T-helper 1 cell treated with Interleukin-12 subunit alpha and Interleukin-12 subunit beta and Interleukin-4 antibody, amounts not matched to agents 30 μg/mL and 1 μg/mL, for 36 hours (primary cell): ENCODE data around the gene PIKFYVE.
"Not testable (repeated sequence)": the region's sequence is repeated elsewhere in the genome, so short reads cannot be mapped to it uniquely, and the experiment has no call there.

Source experiments
- H3K27ac Mint-ChIP-seq: one replicate; pipeline ENCODE4 v1.8.0; 2021; ENCODE audit warnings: mild to moderate bottlenecking, mixed read lengths
- H3K27me3 Mint-ChIP-seq: one replicate; pipeline ENCODE4 v1.8.0; 2021; ENCODE audit warnings: low read depth, mixed read lengths
- H3K36me3 Mint-ChIP-seq: one replicate; pipeline ENCODE4 v1.8.0; 2021; ENCODE audit warnings: low read depth, mixed read lengths
- H3K4me1 Mint-ChIP-seq: one replicate; pipeline ENCODE4 v1.8.0; 2021; ENCODE audit warnings: low read depth, mixed read lengths
- H3K4me3 Mint-ChIP-seq: one replicate; pipeline ENCODE4 v1.8.0; 2021; ENCODE audit warnings: mild to moderate bottlenecking, moderate library complexity, mixed read lengths
- H3K9me3 Mint-ChIP-seq: one replicate; pipeline ENCODE4 v1.8.0; 2021; ENCODE audit warnings: mixed read lengths

Gene PIKFYVE

DNA sequence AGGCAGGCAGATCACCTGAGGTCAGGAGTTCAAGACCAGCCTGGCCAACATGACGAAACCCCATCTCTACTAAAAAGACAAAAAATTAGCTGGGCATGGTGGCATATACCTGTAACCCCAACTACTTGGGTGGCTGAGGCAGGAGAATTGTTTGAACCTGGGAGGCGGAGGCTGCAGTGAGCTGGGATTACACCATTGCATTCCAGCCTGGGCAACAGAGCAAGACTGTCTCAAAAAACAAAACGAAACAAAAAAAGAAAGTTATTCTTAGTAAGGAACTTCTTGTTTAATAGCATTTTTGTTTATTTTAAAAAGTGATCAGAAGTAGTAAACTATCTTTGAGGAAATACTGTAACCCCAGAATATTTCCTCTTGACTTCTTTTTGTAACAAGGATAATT lies 90.4 kb downstream of the PIKFYVE start:
- H3K27ac Mint-ChIP-seq, result not testable (repeated sequence)

GRCh38 chr2:208356846-208357574 lies 91.0 kb downstream of the PIKFYVE start:
- no peaks in the 10 kb centered on the region for H3K9me3 Mint-ChIP-seq
- no peak overlapping the region for H3K27ac Mint-ChIP-seq
- peaks cover 4% of the 10 kb centered on the region for H3K4me1 Mint-ChIP-seq
- no peaks in the 10 kb centered on the region for H3K27me3 Mint-ChIP-seq
- no peak overlapping the region for H3K4me3 Mint-ChIP-seq
- H3K36me3 Mint-ChIP-seq, result peaks cover 34% of the 10 kb centered on the region

More for the DNA sequence above, 90.4 kb downstream of the PIKFYVE start:
- H3K9me3 Mint-ChIP-seq, H3K4me1 Mint-ChIP-seq, H3K27me3 Mint-ChIP-seq, H3K4me3 Mint-ChIP-seq: not testable (repeated sequence)
- H3K36me3 Mint-ChIP-seq, result peaks cover 40% of the 10 kb centered on the region

DNA sequence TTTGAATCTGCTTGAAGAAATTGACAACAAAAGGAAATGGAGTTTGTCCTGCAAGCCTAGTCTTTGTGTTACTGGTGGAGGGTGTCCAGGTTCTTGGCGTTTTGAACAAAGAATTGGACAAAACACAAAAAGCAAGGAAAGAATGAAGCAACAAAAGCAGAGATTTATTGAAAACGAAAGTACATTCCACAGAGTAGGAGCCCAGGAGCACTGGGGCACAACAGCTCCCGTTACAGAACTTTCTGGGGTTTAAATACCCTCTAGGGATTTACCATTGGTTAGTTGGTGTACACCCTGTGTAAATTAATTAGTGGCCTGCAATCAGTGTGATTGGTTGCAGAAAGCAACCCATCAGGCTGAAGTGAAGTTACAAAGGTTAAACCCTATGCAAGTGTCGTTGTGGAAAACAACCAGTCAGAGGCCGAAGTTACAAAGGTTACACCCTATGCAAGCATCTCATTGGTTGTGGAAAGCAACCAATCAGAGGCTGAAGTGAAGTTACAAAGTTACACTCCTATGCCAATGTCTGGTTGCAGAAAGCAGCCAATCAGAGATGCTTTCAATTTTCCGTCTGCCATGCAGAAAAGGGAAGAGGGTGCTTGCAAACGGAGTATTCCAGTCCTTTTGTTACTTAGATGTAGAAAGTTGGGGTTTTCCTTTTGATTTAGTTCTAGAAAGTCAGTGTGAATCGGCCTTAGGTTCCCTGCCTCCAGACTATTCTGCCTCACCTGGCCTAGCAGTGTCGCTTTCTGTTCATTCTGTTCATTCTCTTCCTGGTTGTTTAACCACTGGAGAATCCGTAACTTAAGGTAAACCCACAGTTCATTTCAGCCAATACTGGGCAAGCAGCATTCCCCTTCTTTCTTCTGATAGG lies 92.9 kb downstream of the PIKFYVE start:
- H3K27ac Mint-ChIP-seq, result peak overlapping the region; percentile 35
- H3K36me3 Mint-ChIP-seq, result peaks cover 20% of the 10 kb centered on the region
- peaks cover 4% of the 10 kb centered on the region for H3K4me1 Mint-ChIP-seq
- no peak overlapping the region for H3K4me3 Mint-ChIP-seq
- no peaks in the 10 kb centered on the region for H3K27me3 Mint-ChIP-seq
- H3K9me3 Mint-ChIP-seq, result no peaks in the 10 kb centered on the region

- H3K4me1 Mint-ChIP-seq, result peaks cover 4% of the 10 kb centered on the region
- H3K9me3 Mint-ChIP-seq, result no peaks in the 10 kb centered on the region
- no peak overlapping the region for H3K4me3 Mint-ChIP-seq
- no peaks in the 10 kb centered on the region for H3K27me3 Mint-ChIP-seq
- H3K27ac Mint-ChIP-seq, result no peak overlapping the region
- H3K36me3 Mint-ChIP-seq, result peaks cover 14% of the 10 kb centered on the region
These were observed 93.6 kb downstream of the PIKFYVE start for GRCh38 chr2:208359632-208359986.

DNA sequence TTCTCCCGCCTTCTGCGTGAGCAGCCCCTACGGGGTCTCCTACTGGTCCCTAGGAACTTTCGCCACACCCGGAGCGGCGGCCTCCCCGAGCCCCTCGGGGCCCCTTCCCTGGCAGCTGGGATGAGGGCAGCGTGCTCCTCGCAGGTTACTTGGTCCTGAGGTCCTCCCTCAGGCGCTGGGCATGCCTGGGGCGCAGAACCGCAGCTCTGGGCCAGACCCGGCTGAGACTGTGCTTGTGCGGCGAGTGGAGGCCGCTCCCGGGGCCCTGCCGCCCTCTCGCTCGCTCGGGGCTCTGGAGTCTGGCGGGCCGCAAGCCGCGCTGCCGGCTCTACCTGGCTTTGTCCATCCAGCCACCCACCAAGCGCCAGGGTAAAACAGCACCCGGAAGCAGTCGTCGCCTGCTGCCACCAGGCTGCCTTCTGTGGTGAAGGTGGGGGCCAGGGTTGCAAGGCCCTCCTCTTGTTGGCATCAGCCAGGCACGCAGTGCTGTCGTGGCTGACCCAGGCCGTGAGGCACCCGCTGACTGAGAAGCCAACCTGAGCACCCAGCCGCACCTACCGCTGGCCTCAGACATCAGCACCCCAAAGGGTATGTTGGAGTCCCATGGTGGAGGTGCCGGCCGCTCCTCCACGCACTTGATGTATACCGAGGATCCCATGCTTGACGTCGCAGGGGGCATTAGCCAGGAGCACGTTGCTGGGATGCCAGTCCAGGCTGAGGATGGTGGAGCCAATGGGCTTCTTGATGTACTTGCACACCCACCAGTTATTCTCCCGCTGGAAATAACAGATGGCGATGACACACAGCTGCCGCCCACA lies 94.4 kb downstream of the PIKFYVE start:
- Mint-ChIP-seq H3K27me3 (peaks cover 5% of the 10 kb centered on the region), H3K27ac (no peak overlapping the region), H3K4me1 (peaks cover 4% of the 10 kb centered on the region), H3K36me3 (peaks cover 11% of the 10 kb centered on the region), H3K4me3 (no peak overlapping the region), H3K9me3 (peaks cover 6% of the 10 kb centered on the region)

DNA sequence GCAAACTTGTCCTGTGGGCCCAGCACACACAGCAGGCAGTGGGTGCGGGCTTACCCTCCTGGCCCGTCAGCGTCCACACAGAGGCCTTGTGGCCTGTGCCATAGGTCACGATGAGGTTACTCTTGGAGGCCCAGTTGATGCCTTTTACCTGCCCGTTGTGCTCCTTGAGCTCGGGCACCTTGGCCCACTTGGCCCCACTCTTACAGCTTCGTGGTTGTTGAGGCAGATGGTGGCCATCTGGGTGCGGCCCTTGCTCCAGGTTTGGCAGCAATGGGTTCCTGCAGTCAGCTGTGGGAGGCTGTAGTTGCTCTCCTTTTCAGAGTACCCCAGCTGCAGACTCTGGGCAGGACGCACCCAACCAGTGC lies 95.0 kb downstream of the PIKFYVE start:
- Mint-ChIP-seq H3K9me3 (peaks cover 6% of the 10 kb centered on the region), H3K4me3 (no peak overlapping the region), H3K27me3 (peaks cover 5% of the 10 kb centered on the region), H3K4me1 (peaks cover 4% of the 10 kb centered on the region), H3K27ac (no peak overlapping the region), H3K36me3 (peaks cover 10% of the 10 kb centered on the region)

DNA sequence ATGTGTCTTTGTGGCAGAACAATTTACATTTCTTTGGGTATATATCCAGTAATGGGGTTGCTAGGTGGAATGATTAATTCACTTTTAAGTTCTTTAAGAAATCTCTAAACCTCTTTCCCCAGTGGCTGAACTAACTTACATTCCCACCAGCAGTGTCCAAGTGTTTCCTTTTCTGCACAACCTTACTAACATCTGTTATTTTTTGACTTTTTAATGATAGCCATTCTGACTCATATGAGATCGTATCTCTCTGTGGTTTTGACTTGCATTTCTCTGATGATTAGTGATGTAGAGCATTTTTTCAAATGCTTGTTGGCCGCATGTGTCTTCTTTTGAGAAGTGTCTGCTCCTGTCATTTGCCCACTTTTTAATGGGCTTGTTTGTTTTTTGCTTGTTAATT lies 97.4 kb downstream of the PIKFYVE start:
- H3K36me3 Mint-ChIP-seq, result peaks cover 10% of the 10 kb centered on the region
- no peak overlapping the region for H3K4me3 Mint-ChIP-seq
- peaks cover 6% of the 10 kb centered on the region for H3K9me3 Mint-ChIP-seq
- H3K27me3 Mint-ChIP-seq, result peaks cover 14% of the 10 kb centered on the region
- peaks cover 4% of the 10 kb centered on the region for H3K4me1 Mint-ChIP-seq
- no peak overlapping the region for H3K27ac Mint-ChIP-seq

DNA sequence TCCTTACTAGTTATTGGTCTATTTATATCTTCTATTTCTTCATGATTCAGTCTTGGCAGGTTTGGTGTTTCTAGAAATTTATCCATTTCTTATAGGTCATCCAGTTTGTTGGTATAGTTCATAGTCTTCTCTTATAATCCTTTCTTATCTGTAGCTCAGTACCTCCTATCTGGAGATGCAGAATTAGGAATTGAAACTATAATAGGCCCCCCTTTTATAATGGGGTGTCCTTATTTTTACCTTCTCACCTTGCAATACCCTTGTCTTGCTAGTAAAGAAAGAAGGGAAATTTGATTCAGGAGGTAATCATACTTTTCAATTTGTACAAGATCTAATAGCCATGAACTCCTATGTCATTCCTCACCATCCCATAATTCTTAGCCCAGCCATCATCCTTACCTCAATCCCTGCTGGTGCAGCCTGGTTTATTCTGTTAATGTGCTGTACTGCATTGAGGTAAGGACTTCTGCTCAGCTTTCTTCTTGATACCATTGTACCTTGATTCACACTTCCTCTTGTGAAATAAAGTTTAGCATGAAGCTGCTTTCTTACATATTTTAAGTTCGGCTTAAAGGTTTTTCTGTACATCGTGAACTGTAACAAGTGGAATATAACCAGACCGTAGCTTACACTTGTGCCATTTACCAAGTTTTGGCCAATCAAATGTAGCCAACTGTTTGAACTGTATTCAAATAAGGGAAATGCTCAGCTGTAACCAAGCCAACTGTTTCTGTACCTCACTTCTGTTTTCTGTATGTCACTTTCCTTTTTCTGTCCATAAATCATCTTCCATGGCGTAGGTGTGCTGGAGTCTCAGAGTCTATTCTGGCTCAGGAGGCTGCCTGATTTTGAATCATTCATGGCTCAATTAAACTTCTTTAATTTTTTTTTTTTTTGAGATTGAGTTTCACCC lies 100.4 kb downstream of the PIKFYVE start:
- H3K4me1 Mint-ChIP-seq, result no peaks in the 10 kb centered on the region
- H3K9me3 Mint-ChIP-seq, result peaks cover 6% of the 10 kb centered on the region
- peaks cover 16% of the 10 kb centered on the region for H3K27me3 Mint-ChIP-seq
- H3K27ac Mint-ChIP-seq, result no peak overlapping the region
- H3K4me3 Mint-ChIP-seq, result no peak overlapping the region
- H3K36me3 Mint-ChIP-seq, result peaks cover 4% of the 10 kb centered on the region

DNA sequence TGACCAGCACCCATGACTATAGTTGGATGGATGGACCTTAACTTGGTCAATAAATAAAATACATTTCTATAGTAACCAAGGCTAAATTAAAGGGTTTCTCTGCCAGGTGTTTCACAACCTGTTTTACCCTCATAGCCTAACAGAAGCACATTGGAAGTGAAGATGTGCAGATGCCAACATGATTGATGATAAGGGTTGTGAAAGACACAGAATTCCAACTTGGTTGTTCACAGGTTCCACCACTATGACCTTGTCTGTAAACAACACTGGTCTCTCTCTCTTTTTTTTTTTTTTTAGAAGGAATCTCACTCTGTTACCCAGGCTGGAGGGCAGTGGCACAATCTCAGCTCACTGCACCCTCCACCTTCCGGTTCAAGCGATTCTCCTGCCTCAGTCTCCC lies 103.0 kb downstream of the PIKFYVE start:
- Mint-ChIP-seq H3K9me3 (peaks cover 6% of the 10 kb centered on the region), H3K36me3 (peaks cover 4% of the 10 kb centered on the region), H3K27ac (no peak overlapping the region), H3K27me3 (peaks cover 18% of the 10 kb centered on the region), H3K4me1 (no peaks in the 10 kb centered on the region), H3K4me3 (no peak overlapping the region)

DNA sequence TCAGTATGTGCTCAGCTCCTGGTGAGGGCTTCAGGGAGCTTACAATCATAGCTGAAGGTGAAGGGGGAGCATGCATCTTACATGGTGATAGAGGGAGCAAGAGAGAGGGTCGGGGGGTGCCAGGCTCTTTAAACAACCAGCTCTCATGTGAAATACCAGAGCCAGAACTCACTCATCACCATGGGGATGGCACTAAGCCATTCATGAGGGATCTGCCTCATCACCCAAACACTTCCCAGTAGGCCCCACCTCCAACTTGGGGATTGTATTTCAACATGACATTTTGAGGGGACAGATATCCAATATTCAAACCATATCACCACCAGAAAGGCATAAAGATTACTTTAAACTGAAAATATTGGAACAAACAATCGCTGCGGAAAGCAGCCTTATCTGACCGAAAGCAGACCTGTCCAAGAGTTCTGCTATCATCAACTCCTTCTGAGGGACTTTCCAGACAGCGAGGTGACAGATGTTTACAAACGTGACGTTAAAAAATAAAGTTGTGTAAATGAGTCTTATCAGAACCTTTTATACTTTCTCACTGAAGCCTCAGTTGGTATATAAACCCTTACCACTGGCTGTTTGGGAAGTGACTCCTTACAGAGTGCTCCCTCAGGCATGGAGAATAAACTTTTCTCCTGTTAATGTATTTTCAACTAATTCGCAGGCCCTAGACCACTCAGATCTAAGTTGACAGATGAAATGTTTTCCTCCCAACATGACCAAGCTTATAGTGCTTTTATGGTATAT lies 105.0 kb downstream of the PIKFYVE start:
- H3K27ac Mint-ChIP-seq, result no peak overlapping the region
- no peak overlapping the region for H3K4me3 Mint-ChIP-seq
- H3K36me3 Mint-ChIP-seq, result no peaks in the 10 kb centered on the region
- peaks cover 21% of the 10 kb centered on the region for H3K27me3 Mint-ChIP-seq
- no peaks in the 10 kb centered on the region for H3K9me3 Mint-ChIP-seq
- no peaks in the 10 kb centered on the region for H3K4me1 Mint-ChIP-seq

DNA sequence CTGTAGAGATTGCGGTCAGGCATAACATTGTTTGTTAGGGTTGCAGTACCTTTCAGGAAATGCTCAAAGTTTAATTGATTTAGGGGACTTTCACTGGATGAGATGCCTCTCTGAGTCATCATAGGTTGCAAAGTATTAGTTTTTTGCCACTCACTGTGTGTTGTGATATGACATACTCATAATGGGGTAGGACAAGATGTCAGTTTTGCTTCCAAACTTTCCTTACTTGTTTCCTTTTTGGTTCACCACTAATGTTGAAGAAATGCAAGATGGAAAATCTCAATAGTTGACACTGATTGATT lies 105.5 kb downstream of the PIKFYVE start:
- Mint-ChIP-seq H3K27me3 (peaks cover 21% of the 10 kb centered on the region), H3K4me1 (no peaks in the 10 kb centered on the region), H3K4me3 (no peak overlapping the region), H3K36me3 (no peaks in the 10 kb centered on the region), H3K9me3 (no peaks in the 10 kb centered on the region), H3K27ac (no peak overlapping the region)

GRCh38 chr2:208373460-208374089 lies 107.5 kb downstream of the PIKFYVE start:
- H3K4me1 Mint-ChIP-seq, result no peaks in the 10 kb centered on the region
- no peak overlapping the region for H3K27ac Mint-ChIP-seq
- H3K4me3 Mint-ChIP-seq, result no peak overlapping the region
- no peaks in the 10 kb centered on the region for H3K9me3 Mint-ChIP-seq
- H3K36me3 Mint-ChIP-seq, result no peaks in the 10 kb centered on the region
- H3K27me3 Mint-ChIP-seq, result peaks cover 12% of the 10 kb centered on the region

DNA sequence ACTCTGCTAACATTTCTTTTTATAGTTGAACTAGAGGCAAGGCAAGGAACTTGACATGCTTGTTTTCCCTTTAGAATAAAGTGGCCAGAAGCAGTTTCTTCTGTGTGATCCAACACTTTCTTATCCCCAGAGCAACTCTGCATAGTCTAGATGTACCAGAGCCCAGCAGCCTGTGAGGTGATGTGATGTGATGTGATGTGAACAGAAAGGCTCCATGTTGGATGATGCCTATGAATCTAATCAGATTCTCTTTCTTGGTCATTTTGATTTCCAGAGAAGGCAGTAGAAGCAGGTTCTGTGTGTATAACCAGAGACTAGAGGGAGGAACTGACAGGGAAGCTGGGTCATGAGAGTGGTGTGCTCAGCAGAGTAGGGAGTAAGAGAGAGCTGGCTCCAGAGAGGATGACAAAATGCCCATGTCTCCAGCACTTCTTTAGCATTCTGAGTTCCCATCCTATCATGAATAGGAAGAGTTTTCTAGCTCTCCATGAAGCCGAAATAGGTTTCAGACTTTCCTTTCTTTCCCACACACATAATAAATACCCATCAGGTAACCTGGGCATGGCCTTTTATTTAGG lies 109.5 kb downstream of the PIKFYVE start:
- Mint-ChIP-seq H3K4me3 (no peak overlapping the region), H3K4me1 (no peaks in the 10 kb centered on the region), H3K9me3 (no peaks in the 10 kb centered on the region), H3K36me3 (no peaks in the 10 kb centered on the region), H3K27ac (no peak overlapping the region), H3K27me3 (peaks cover 15% of the 10 kb centered on the region)
